ENCODE data around the gene RNF2. TPM values are rescaled to one million over a fixed set of nuclear protein-coding genes. Genes with fewer than 3 reads are reported as not detected.

RNF2 gene
- total and polyA plus RNA-seq, 4 donors = 2.9 to 17.3 (median 4.9) TPM

DNA sequence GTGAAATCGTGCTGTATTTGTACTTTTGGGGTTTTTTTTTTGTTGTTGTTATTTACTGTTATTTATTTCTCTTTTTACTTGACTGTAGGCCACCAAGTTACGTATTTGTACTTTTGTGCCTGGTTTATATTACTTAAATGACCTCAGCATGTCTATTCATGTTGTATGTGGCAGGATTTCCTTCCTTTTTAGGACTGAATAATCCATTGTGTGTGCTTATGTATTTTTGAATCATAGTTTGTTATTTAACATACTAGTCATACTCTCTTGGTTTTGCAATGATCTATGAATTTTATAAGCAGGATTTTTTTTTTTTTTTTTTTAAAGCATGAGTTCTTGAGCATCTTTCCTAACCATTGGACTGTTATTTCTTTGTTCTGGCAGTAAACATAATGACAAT, 51.2 kb downstream of the RNF2 start:
- Histone ChIP-seq H3K9ac (ENCODE audit: low read depth in 1 of 2, low read length in 2 of 2) (no peak overlapping the region), H3K4me1 (ENCODE audit: control insufficient read depth in 4 of 4, insufficient read depth in 4 of 4, low read length in 3 of 4) (no peaks in the 10 kb centered on the region), H3K27ac (ENCODE audit: low read depth in 1 of 2, low read length in 2 of 2) (no peak overlapping the region), H3K36me3 (ENCODE audit: control insufficient read depth in 4 of 4, insufficient read depth in 3 of 4, low read depth in 1 of 4, low read length in 3 of 4) (peaks cover 0 to 13% (median 5%) of the 10 kb centered on the region in 4 donors), H3K9me3 (ENCODE audit: control insufficient read depth in 4 of 4, low read length in 3 of 4) (no peaks in the 10 kb centered on the region), H3K4me3 (ENCODE audit: low read depth in 1 of 3, low read length in 3 of 3) (no peak overlapping the region), H3K27me3 (ENCODE audit: control insufficient read depth in 4 of 4, insufficient read depth in 4 of 4, low read length in 3 of 4) (no peaks in the 10 kb centered on the region)
- TF ChIP-seq RAD21 (IDR thresholded peaks at IDR 0.05) (no peak), RXRA (IDR thresholded peaks at IDR 0.05) (no peak), FOXA1 (IDR thresholded peaks at IDR 0.05) (no peak), YY1 (IDR thresholded peaks at IDR 0.05) (no peak), HNF4A (conservative IDR thresholded peaks at IDR 0.05) (no peak), GABPA (IDR thresholded peaks at IDR 0.05 in 1 of 2, conservative IDR thresholded peaks at IDR 0.05 in 1 of 2) (no peak), JUND (IDR thresholded peaks at IDR 0.05) (no peak), REST (IDR thresholded peaks at IDR 0.05) (no peak), TAF1 (conservative IDR thresholded peaks at IDR 0.05) (no peak), FOXA2 (IDR thresholded peaks at IDR 0.05) (no peak), SP1 (IDR thresholded peaks at IDR 0.05) (no peak), ATF3 (IDR thresholded peaks at IDR 0.05) (no peak), NR2F2 (IDR thresholded peaks at IDR 0.05) (no peak), EGR1 (IDR thresholded peaks at IDR 0.05; ENCODE audit: low read depth in 2 of 2) (no peak), CTCF (IDR thresholded peaks at IDR 0.05; ENCODE audit: low read depth, low read length, missing input control) (no peak), HNF4G (IDR thresholded peaks at IDR 0.05) (no peak)
- TF ChIP-seq, protein P1, sequence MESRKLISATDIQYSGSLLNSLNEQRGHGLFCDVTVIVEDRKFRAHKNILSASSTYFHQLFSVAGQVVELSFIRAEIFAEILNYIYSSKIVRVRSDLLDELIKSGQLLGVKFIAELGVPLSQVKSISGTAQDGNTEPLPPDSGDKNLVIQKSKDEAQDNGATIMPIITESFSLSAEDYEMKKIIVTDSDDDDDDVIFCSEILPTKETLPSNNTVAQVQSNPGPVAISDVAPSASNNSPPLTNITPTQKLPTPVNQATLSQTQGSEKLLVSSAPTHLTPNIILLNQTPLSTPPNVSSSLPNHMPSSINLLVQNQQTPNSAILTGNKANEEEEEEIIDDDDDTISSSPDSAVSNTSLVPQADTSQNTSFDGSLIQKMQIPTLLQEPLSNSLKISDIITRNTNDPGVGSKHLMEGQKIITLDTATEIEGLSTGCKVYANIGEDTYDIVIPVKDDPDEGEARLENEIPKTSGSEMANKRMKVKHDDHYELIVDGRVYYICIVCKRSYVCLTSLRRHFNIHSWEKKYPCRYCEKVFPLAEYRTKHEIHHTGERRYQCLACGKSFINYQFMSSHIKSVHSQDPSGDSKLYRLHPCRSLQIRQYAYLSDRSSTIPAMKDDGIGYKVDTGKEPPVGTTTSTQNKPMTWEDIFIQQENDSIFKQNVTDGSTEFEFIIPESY (IDR thresholded peaks at IDR 0.05) = no peak
- TF ChIP-seq, protein P2, sequence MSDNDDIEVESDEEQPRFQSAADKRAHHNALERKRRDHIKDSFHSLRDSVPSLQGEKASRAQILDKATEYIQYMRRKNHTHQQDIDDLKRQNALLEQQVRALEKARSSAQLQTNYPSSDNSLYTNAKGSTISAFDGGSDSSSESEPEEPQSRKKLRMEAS (IDR thresholded peaks at IDR 0.05) = no peak
- 91% methylated on average over 2 of the region's 2 CpGs for WGBS
- no peak for DNase-seq (ENCODE audit: low spot score)

Data from liver (tissue), 9 donors.